HG03432 (cell line): ENCODE results near the gene TMEM92.
"Not testable (repeated sequence)": the region's sequence is repeated elsewhere in the genome, so short reads cannot be mapped to it uniquely, and the experiment has no call there.

ENCODE experiments used
- ATAC-seq: cut with Tn5 transposase; IDR thresholded peaks from one replicate; pipeline ENCODE4 v1.9.1; 2021; ENCODE audit warnings: mild to moderate bottlenecking, moderate library complexity; ENCODE audit not compliant: unreplicated experiment

The TMEM92 gene

GRCh38 chr17:50273654-50274040, 619 bp upstream of the TMEM92 start:
- ATAC-seq = no peak

DNA sequence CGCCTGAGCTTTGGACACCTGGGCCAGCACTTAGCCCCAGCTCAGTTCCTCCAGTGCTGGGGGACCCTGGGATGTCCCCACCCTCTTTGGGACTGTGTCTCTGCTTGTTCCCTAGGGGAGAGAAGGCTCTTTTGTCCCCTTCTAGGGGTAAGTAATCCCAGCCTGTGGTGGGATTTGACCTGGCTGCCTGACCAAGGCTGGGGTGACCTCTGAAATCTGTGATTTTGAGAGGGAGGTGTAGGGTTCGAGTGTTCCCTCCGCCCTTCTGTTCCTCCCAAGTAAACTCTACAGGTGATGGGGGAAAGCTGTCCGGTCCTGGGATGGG, 593 bp downstream of the TMEM92 start:
- no peak for ATAC-seq

GRCh38 chr17:50275279-50275678, 1.0 kb downstream of the TMEM92 start:
- ATAC-seq = no peak

DNA sequence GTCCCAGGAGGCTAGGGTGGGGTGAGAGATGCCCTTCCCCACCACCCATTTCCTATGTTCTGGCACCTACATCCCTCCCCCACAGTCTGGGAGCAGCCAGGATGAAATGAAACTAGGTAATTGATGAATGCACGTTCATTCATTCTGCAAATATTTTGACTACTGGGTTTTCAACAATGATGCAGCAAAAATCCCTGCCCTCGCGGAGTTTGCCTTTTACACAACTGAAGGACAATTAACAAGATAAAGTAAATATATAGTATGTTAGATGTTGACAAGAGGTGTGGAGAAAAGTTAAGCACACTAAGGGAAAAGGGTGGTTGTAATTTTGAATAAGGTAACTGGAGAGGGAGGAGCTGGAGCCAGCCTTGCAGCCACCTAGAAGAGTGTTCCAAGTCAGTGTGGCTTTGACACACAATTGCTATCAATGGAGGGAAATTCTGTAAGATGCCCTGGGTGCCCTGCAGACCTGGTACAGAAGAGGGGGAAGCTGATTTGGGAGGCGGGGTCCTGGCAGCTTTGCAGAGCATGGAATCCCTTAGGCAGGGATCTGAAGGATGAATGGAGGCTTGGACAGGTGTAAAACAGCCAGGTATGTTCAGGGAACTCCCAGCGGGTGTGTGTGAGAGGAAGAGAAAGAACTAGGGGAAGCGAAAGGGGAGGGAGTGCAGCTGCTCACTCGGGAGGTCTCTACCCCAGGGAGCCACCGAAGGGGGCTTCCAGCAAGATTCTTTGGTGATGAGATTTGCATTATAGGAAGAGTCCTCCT, 2.5 kb downstream of the TMEM92 start:
- ATAC-seq = no peak

DNA sequence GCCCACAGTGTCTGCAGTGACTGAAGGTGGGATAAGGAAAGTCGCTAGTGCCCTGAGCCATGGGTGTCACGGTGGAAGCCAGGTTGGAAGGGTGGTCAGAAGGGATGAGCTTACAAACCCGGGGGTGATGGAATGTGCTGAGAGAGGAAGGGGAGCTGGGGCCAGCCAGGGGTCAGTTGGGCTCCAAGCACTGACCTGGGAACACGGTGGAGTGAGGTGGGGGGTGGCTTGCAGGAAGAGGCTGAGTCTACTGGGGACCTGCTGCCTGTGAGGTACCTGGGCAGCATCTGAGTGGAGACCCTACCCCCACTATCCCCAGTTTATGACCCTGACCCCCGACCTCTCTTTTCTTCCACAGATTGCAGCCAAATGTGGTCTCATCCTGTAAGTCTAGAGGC, 3.1 kb downstream of the TMEM92 start:
- no peak for ATAC-seq

DNA sequence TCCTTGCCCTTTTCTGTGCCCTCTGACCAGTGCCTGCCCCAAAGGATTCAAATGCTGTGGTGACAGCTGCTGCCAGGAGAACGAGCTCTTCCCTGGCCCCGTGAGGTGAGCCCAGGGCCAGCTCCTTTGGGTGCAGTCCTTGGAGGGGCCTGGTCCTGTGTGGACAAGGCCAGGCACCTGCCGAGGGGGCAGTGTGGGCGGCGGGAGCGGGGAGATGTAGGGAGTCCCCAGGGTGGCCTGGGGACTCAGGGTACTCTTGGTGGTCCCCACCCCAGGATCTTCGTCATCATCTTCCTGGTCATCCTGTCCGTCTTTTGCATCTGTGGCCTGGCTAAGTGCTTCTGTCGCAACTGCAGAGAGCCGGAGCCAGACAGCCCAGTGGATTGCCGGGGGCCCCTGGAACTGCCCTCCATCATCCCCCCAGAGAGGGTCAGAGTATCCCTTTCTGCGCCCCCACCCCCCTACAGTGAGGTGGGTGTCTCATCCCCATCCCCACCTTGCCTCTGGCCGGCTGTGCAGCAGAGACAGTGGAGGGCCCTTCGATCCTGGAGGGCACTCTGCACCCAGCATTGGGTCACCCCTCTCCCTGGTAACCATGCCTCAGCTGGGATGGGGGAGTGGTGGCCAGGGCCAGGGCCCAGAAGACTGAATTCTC, 4.4 kb downstream of the TMEM92 start:
- ATAC-seq = no peak

DNA sequence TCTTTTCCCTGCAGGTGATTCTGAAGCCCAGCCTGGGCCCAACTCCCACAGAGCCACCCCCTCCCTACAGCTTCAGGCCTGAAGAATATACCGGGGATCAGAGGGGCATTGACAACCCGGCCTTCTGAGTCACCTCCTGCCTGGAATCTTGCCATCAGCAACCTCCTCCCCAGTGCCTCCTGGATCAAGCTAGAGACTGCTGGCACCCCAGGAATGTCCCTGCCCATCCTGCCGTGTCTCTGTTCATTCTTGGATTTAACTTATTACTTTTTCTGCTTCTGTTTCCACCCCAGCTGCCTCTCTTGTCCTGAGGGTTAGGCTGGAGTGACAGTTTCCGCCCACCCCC, 4.9 kb downstream of the TMEM92 start:
- no peak for ATAC-seq

DNA sequence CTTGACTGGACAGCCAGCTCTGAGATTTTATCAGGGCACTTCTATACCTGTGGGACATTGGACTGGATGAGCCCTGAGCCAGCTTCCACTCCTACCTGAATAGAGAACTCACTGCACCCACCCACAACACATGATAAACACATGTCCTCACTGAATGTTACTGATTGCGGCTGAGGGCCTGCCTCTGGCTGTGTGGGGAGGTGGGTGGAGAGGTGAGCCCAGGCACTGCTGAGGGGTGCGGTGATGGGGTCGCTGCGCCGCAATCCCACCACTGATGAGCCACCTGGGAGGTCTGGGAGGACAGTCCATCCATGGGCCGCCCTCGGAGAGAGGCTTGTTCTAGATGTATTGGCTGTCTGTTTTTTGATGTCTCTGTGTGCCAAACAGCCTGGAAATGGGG, 5.4 kb downstream of the TMEM92 start:
- no peak for ATAC-seq

- ATAC-seq = no peak
Measured at GRCh38 chr17:50280068-50280467, 5.8 kb downstream of the TMEM92 start.

DNA sequence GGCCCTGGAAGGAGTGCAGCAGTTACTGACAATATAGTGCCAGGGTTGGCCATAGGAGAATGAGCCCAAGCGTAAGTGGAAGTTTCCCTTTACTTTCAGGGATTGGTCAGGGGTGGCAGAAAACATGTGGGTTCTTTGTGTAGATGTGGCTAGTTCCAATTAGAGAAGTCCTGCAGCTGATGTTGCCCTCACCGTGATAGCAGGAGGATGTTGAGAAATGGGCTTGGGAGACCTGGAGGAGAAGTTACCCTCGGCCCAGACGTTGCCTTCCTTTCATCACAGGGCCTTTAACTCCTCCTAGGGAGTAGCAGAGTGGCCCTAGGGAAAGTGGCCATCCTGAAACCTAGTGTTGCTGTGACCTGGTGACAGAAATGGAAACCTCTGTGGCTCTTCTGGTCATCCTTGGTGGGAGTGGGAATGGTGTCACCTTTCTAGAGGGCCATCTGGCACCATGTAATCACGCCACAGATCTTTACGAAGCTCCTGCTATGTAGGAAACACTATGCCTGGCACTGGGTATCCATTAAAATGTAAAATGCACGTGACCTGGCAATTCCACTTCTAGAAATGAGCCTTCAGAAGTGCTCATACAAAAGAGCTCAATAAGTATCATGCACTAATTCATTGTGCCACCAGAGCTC, 6.7 kb downstream of the TMEM92 start:
- no peak for ATAC-seq

DNA sequence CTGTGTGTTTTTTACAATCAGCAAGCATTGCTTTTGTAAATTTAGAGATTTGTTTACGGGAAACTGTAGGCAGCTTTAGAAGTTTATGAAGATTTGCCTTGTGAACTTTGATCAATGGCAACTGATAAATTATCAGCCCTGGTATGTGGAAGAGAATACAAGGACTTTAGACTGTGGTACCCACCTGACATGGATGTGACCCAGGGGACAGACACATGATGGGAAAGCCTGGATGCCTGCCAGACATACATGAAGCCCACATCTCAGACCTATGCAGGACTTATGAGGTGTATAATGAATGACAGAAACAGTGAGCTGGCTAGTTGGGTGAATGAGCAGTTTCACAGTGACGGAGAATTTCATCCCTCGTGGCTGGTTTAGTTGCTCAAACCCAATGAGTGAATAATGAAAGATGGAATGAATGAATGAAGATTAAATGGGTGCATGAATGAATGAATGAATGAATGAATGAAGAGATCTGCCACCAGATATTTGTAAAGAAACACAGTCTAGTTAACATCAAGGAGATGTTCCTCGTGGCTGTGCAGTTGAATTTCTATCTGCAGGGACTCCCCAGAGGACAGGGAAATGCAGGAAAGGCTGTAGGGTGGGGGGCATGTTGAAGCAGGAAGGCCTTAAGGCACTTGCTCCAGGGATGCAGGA, 7.6 kb downstream of the TMEM92 start:
- ATAC-seq = no peak

- ATAC-seq = no peak
Measured at GRCh38 chr17:50283246-50283645, 9.0 kb downstream of the TMEM92 start.

DNA sequence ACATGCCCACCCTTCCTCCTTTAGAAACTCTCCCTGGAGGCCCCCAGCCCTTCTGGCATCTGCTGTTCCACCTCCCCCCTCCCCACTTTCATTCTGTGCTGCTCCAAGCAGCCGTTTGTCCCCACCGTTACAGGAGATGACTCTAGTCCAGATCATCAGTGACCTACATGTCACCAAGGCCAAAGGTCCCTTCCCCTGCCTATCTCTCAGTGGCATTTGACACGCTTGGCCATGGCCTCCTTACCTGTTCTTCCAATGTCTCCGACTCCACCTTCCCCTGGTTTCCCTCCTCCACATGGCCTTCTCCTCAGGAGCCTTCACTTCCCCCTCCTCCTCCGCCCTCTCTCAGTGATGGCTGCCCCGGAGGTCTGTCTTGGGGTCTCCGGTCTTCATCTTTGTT, 9.4 kb downstream of the TMEM92 start:
- no peak for ATAC-seq

DNA sequence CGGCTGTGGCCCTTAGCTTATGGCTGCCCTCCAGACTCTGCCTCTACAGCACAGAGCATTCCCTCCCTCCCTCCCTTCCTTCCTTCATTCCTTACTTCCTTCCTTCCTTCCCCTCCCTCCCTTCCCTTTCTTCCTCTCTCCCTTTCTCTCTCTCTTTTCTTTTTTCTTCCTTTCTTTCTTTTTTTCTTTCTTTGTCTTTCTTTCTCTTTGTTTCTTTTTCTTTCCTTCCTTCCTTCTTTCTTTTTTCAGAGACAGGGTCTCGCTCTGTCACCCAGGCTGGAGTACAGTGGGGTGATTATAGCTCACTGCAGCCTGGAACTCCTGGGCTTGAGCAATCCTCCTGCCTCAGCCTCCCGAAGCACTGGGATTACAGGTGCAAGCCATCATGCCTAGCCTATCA, 11.7 kb downstream of the TMEM92 start:
- ATAC-seq = no peak

DNA sequence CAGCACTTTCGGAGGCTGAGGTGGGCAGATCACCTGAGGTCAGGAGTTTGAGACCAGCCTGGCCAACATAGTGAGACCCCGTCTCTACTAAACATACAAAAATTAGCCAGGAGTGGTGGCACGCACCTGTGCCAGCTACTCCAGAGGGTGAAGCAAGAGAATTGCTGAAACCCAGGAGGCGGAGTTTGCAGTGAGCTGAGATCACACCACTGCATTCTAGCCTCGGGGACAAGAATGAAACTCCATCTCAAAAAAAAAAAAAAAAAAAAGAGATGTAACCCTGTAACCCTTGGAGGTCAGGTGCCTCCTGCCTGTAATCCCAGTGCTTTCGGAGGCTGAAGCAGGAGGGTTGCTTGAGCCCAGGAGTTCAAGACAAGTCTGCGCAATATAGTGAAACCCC, 13.0 kb downstream of the TMEM92 start:
- not testable (repeated sequence) for ATAC-seq

- no peak for ATAC-seq
Measured at GRCh38 chr17:50288306-50288705, 14.0 kb downstream of the TMEM92 start.

- no peak for ATAC-seq
Measured at GRCh38 chr17:50289278-50289677, 15.0 kb downstream of the TMEM92 start.

DNA sequence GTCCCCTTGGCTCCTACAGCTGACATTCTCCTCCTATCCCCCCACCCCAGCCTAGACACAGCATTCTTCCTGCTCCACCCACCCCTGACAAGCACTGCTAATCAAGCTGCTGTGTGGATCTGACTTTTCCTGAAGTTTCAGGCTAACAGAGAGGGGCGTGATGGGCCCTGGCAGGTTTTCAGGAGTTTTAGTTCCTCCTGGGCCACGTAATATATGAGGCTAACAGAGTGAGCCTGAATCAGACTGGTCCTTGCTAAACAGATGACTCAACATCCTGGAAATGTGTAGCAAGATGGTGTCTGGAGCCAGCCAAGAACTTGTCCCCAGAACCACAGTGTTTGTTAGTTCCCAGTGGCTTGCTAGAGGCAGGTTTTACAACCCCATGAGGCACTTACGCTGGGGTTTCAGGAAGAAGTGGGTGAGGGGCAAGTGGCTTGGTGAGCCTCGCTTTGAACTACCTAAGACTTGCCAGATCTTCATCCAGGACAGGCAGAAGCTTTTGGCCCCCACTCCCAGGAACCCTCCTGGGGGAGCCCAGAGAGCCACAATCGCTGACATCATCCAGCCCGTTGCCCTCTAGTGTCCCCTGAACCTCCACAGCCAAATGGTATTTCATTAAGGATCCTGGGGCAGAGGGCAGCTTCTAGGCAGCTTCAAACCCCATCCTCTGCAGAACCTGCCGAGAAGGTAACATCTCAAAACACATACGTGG, 15.9 kb downstream of the TMEM92 start:
- ATAC-seq = no peak

DNA sequence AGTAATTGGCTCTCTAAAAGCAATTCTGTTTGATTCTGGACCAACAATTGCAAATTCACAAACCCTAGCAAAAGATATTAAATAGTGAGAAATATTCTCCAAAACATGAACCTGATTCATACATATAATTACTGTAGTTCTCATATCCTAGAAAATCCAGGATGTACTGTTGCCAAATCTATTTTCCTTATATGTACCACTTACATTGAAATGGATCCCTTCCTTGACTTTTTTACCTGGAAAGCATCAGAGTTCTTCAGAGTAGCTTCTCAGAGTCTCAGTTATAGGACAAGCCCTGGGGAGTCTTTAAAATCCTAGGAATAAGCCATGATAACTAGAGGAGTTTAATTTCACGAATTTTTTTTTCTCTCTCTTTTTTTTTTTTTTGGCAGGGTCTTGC, 16.7 kb downstream of the TMEM92 start:
- ATAC-seq = no peak

GRCh38 chr17:50292465-50292864, 18.2 kb downstream of the TMEM92 start:
- no peak for ATAC-seq

GRCh38 chr17:50295021-50295420, 20.8 kb downstream of the TMEM92 start:
- no peak for ATAC-seq
